Right renal cortex interstitium (tissue), 3 donors: ENCODE data around the gene ERG28. TPM values are rescaled to one million over a fixed set of nuclear protein-coding genes. Genes with fewer than 3 reads are reported as not detected.
A peak's percentile ranks its signal among the peaks of the same experiment; 100 is the strongest.
"Not testable (repeated sequence)": the region's sequence is repeated elsewhere in the genome, so short reads cannot be mapped to it uniquely, and the experiment has no call there.

Experiments used
- DNase-seq, 3 donors: peaks; one replicate each; pipeline ENCODE4 v3.0.0-alpha.2; 2013; ENCODE audit warnings: low read depth in 3 of 3, low spot score in 2 of 3
- polyA plus RNA-seq, 3 donors: library from polyadenylated mRNA; unstranded; fragments of 120-200 nt; gene quantifications; one replicate each; pipeline ENCODE4 v1.2.1, GENCODE V29; 2013; ENCODE audit not compliant: insufficient read length in 3 of 3

Gene ERG28, protein sequence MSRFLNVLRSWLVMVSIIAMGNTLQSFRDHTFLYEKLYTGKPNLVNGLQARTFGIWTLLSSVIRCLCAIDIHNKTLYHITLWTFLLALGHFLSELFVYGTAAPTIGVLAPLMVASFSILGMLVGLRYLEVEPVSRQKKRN
- polyA plus RNA-seq, result 10 to 100 TPM; 36.4 to 36.8 (median 36.4) TPM

DNA sequence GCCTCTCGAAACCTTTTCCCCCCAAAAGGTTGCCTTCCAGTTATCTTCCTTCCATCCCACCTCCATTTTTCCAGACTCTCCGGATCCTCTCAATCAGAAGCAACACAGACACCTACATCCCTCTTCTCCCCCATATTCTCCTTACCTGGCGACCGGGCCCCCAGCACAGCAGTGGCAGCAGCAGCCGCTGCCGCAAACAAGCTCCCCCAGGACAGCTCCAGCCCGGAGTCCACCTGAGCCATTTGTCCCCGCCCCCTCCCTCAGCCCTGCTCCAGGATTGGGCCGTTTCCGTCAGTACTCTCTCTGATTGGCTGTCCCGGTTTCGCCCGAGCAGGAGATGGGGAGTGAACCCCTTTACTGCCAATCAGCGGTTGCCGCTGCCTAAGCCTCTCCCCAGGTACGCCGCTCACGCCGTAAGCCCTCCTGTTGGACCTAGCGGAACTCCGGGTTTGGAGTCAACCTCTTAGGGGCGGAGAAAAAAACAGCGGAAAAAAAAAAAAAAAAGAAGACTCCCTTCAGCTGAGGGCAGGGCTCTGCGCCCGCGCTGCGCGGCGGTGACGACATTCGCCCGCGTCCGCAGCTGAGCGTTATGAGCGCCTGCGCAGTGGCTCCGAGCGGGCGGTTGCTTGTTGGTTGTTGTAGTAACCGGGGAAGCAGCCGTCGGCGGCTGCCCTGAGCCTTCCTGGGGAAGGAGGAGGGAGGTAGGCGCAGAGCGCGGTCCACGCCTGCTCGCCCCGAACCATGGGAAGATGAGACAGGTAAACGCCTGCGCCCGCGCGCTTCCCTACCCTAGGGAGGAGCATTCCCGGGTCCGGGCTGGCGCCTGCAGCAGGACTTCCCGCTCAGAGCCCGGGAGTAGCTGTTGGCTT, at the start of gene ERG28, which contains the start of gene TTLL5:
Gene ERG28, minus strand, starts transcription at position 247 of the 869 bp plus-strand sequence. CDS start 3,374 bp downstream, outside the sequence.
Gene TTLL5, plus strand, starts transcription at position 617 of the 869 bp plus-strand sequence. CDS start 1,904 bp downstream, outside the sequence.
- DNase-seq, result peak; percentile 93 to 95 (median 94)

DNA sequence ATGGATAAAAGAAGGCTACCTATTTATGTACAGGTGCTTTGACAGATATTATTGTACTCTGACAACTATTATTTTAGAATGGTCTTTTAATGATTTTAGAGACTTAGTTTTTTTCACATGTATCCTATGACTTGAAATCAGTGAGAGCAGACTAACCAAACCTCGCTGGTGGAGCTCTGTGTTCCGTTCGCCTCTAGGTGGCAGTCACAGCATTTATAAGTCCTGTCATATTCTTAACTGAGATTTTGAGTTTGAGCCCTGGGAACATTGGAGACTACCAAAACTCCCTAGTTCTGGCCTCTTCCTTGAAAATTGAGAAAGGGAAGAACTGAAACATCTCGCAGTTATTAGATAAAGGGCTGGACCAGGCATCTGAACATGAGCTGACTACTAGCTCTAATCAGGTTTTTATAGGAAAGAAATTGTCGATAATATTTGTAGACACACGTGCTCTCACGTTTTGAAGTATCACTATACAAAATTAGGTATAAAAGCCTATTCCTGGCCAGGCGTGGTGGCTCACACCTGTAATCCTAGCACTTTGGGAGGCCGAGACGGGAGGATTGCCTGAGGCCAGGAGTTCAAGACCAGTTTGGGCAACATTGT, 48.6 kb upstream of the ERG28 start:
- DNase-seq, result peak; percentile 53 to 65 (median 60)

DNA sequence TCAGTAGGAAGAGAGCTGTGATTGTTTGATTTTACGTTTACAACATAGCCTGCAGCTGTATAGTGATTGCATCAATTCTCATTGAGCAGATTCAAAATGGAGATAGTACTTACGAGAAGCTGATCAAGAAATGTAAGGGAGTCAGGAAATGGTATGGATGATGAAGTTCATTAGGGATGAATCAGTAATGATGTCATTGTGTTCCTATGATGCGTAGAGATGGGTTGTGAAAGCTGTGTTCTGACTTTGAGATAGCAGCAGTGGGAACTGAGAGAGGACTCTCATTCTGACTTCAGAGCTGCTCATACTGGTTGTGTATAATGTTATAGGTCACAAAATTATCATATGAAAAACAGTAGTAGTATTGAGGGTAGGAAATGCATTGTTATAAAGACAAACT, 44.3 kb upstream of the ERG28 start:
- no peak for DNase-seq

DNA sequence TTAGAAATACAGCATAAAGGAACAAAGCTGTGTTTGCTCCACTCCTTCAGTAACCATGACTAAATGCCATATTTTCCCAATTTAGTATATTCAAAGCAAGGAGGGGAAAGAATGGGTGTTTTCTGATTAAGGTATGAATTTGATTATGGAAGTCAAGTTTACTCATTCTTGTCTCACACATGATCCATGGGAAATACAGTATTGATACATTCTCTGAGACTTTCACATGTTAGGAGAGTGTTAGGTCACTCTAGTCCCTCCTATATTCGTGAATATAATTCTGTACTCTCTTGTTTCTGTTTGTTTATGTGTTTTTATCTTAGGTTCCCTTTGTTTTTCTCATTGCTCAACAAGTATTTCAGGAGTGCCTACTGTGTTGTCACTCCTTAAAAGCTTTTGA, 42.8 kb upstream of the ERG28 start:
- no peak for DNase-seq

- DNase-seq, result no peak
Observed at GRCh38 chr14:75702616-75703261, 42.1 kb upstream of the ERG28 start.

DNA sequence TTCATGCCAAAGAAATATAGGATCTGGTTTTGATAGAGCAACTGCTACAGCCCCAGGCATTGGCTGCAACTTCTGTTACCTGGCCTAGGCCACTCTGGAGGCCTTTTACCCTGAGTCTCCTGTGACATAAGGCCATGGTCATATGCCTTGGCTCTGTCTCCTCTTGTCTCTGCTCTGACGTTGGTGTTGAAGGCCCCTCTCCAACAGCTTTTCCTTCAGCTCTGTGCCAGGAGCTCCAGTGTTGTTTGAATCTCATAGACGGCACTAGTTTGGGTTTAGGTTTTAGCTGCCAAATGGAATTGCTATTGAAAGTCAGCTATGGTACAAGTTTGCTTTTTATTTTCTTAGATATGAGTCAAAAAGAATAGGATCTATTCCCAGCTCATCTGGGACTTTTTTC, 41.4 kb upstream of the ERG28 start:
- DNase-seq, result no peak

DNA sequence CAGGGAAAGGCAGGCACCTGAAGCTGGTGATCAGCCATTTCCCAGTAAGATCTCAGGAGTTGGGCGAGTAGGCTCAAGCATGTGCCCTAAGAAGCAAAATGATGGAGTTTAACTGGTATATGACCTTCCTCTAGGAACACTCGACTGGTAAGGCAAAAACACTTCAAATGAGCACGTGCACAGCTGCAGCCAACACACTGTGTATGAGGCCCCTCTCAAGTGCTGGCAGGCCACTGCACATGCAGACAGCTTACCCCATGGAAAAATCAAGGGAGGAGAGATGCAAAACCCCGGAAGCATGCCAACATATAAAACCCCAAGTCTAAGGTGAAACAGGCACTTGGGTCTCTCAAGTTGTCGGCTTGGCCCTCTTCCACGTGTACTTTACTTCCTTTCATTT, 39.6 kb upstream of the ERG28 start:
- DNase-seq, result no peak

DNA sequence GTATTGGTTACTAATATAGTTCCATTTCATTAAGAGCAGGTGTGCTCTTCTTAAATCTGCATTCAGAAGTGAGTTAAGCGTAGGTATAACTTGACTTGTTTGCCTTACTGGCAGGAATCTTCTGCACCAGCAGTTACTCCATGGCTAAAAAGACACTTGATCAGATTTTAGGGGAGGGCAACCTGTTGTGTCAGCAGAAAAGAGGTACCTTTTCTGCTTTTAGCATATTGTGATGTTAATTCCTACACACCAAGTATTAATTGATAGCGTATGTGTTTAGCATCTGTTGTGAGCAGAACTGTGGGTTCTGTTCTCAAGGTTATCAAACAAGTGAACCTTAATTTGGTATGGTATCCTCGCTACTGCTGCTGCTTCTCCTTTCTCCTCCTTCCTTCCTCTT, 38.7 kb upstream of the ERG28 start:
- no peak for DNase-seq

DNA sequence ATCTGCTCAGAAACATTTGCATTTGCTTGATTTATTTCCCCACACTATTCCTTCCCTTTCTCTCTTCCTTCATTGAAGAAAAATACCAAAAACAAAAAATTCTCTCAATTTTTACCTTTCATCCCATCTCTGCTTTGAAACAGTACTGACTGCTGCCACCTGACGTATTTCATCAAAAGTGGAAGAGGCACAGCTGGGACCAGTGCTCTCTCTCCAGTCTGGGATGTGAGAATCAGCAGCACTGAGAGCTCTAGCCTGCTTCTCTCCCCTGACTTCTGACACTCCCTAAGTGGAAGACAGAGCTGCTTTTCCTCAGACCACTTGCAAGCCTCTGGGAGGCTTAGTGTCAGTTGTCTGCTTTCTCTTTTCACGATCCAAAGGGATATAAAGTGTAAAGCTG, 37.2 kb upstream of the ERG28 start:
- no peak for DNase-seq

DNA sequence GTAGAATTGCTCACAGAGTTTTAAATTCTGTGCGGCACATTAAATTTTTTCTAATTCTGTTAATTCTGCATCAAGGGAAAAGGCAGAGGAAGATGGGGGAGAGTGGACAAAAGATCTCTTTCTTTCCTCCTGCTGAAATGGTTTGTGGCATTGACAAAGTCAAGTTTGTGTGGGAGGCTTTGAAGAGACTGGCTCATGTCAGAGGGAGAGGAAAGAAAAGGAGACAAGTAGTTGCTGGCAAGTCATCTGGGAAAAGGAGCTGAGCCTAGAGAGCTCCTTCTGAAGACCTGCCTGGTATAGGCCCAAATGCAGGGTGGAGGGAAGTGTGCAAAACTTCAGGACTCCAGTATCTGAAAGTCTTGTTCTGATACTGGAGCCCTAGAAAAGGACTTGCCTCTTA, 36.7 kb upstream of the ERG28 start:
- no peak for DNase-seq

DNA sequence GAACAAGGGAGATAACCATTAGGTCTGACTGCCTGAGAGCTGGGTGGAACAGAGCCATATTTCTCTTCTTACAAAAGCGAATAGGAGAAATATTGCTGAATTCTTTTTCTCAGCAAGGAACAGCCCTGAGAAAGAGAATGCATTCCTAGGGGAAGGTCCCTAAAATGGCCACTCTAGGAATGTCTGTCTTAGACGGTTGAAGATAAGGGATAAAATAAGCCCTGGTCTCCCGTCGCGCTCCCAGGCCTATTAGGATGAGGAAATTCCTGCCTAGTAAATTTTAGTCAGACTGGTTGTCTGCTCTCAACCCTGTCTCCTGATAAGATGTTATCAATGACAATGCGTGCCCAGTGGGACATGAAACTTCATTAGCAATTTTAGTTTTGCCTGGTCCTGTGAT, 34.3 kb upstream of the ERG28 start:
- DNase-seq, result not testable (repeated sequence)

- DNase-seq, result no peak
Observed at GRCh38 chr14:75690010-75690409, 29.3 kb upstream of the ERG28 start.

DNA sequence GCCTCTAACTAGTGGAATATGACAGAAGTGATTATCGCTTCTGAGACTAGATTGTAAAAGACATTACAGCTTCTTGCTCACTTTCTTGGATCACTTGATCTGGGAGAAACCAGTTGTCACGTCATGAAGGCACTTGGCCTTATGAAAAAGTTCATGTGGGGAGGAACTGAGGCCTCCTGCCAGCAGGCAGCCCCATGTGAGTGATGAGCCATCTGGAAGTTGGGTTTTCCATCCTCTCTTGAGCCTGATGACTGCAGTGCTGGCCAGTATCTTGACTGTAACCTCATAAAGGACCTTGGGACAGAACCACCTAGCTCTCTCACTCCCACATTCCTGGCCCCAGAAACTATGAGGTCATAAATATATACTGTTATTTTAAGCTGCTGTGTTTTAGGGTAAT, 28.3 kb upstream of the ERG28 start:
- DNase-seq, result no peak

DNA sequence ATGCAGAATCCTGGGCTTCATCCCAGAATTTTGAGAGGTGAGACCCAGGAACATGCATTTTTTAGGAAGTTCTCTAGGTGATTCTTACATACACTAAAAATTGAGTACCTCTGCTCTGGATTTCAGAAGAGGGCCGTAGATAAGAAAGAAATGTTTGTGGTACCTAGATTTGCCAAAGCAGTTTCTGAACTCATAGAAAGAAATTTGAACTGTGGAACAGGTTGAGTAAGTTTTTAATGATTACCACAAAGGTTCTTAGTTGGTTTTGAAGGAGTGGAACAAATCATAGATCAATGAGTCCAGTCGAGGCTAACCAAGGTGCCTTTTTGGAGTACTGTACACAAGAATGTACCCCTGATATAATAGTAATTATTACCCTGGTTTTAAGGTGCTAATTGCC, 25.2 kb upstream of the ERG28 start:
- no peak for DNase-seq

DNA sequence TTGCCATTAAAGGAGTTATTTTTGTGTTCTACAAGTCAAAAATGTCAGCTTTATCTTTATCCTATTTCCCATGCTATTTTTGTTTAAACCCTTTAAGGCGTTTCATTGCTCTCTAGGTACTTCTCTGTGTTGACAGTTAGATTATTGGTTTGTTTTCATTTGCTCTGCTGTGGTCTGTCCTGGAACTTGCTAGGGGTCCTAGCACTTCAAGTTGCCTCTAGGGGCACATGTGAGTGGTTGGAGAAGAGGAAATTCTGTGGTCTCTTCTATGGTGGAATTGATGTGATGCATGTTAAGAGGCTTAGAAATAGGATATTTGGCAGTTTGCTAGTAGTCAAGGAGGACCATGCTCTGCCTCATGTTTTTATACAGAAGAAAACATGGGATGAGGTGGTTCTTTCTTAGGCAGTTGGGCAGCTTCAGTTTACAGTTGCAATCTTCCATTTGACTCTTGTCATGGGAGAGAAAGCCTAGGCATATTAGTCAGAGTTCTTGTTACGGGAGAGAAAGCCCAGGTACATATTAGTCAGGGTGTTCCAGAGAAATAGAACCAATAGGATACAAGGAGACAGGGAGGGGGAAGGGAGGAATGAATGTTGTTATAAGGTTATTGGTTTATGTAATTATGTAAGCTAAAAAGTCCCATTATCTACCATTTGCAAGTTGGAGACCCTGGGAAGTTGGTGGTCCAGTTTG, 14.7 kb upstream of the ERG28 start:
- DNase-seq, result no peak

DNA sequence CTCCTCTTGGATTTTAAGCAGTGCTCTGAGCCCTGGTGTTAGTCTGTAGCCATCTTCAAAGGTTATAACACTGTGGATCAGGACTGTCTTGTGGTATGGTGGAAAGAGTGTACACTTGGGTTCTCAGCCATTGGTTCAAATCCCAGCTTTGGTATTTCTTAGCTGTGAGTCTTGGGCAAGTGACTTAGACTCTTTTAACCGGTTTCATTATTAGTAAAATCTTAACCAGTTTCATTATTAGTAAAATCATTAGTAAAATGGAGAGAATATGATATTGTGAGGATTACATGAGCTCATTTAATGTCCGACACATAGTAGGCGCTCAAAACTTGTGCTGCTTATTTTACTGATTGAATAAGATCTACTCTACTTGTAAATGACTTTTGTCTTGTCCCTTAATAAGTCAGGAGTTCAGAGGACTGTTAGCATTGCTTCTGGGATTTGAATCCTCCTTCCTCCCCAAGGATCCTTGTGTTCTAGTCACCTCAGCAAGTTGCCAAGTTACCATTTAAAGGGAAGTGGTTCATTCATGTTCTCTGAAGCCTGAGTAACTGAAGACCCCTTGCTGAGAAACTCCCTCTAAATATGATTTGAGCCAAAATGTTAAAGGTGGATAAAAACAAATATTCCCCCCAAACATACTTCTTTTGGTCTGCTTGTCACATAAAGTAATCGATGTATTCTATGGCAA, 12.8 kb upstream of the ERG28 start:
- DNase-seq, result no peak

DNA sequence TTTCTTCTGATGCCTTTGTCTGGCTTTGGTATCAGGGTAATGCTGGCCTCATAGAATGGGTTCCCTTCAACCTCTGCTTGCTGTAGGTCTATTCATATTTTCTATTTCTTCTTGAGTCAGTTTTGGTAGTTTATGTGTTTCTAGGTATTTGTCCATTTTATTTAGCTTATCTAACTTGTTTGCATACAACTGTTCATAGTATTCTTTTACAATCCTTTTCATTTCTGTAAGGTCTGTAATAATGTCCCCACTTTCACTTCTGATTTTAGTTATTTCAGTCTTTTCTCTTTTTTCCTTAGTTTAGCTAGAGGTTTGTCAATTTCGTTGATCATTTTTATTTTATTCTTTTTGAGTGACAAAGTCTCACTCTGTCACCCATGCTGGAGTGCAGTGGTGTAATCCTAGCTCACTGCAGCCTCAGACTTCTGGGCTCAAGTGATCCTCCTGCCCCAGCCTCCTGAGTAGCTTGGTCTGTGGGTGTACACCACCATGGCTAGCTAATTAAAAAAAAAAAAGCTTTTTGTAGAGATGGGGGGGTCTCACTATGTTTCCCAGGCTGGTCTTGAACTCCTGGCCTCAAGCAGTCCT, 12.0 kb upstream of the ERG28 start:
- DNase-seq, result no peak

GRCh38 chr14:75667099-75667765, 6.6 kb upstream of the ERG28 start:
- DNase-seq, result no peak

GRCh38 chr14:75662966-75663365, 2.3 kb upstream of the ERG28 start:
- no peak for DNase-seq
